Measurements from ENCODE around the gene OR7D2. TPM values are rescaled to one million over a fixed set of nuclear protein-coding genes. Genes with fewer than 3 reads are reported as not detected.

Gene OR7D2
- total RNA-seq, 1 experiment from 2014 or later, result 0.07 TPM

DNA sequence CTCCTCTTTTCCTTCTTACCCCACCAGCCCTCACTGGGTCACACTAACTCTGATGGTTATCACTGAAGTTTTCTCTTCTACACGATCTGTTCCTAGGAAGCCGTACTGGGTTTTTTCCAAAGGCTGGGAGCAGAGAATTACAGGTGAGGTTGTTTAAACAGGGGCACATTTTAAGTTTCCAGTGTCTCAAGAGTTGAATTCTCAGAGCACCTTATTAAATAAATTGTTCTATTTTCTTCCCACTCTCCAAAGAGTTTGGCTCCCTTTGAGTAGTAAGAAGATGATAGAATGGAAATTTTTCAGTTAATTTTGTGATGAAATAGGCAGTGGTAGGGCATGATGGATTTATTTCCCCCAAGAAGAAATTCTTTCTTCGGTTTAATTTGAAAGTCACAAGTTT, 40.7 kb downstream of the OR7D2 start, which contains the start of gene OR7D4:
Gene OR7D4, minus strand, starts transcription at position 101 of the 400 bp plus-strand sequence. CDS start 4,752 bp downstream, outside the sequence.
- H2AFZ ChIP-seq (ENCODE audit: low read depth, low read length, poor library complexity, severe bottlenecking), result no peak within 1 kb of the TSS
- H3K9me2 ChIP-seq (ENCODE audit: insufficient read depth), result no peaks in the 10 kb centered on the region
- RAD21 ChIA-PET (ENCODE audit: low non-redundant PET in 1 of 2, low total read pairs in 2 of 2, uncharacterized antibody in 2 of 2, unreplicated experiment in 2 of 2), result no interaction called here
- no peak within 1 kb of the TSS for H3K4me2 ChIP-seq (ENCODE audit: low read length)
- POLR2A ChIA-PET, result no interaction called here
- H3K4me3 ChIP-seq (replicated peaks in 1 of 2; ENCODE audit: low read depth in 1 of 2, low read length in 2 of 2), result no peak within 1 kb of the TSS
- CTCF ChIA-PET, result no interaction called here
- no peaks in the 10 kb centered on the region for H3K36me3 ChIP-seq (ENCODE audit: control insufficient read depth in 1 of 2, insufficient read depth in 2 of 2, low read length in 2 of 2)
- TF ChIP-seq EZH2phosphoT487 (IDR thresholded peaks at IDR 0.05; ENCODE audit: borderline replicate concordance) (no peak), ZNF274 (IDR thresholded peaks at IDR 0.05; ENCODE audit: low read depth, low read length) (no peak), TCF7L2 (IDR thresholded peaks at IDR 0.05; ENCODE audit: borderline replicate concordance, extremely low read depth, insufficient read depth, insufficient read length) (no peak), REST (IDR thresholded peaks at IDR 0.05; ENCODE audit: low read depth) (no peak), SP1 (IDR thresholded peaks at IDR 0.05; ENCODE audit: low read depth) (no peak), ELF1 (IDR thresholded peaks at IDR 0.05; ENCODE audit: borderline replicate concordance, low read depth) (no peak), CEBPB (IDR thresholded peaks at IDR 0.05; ENCODE audit: low read depth) (no peak), CTCF (IDR thresholded peaks at IDR 0.05 in 2 of 3, conservative IDR thresholded peaks at IDR 0.05 in 1 of 3; ENCODE audit: borderline replicate concordance in 1 of 3, insufficient read depth in 1 of 3, low read depth in 2 of 3, low read length in 2 of 3) (no peak), MAX (IDR thresholded peaks at IDR 0.05) (no peak), ZFX (IDR thresholded peaks at IDR 0.05) (no peak), SIN3A (IDR thresholded peaks at IDR 0.05; ENCODE audit: low read depth) (no peak), EGR1 (IDR thresholded peaks at IDR 0.05; ENCODE audit: low read depth) (no peak), POLR2A (IDR thresholded peaks at IDR 0.05; ENCODE audit: borderline replicate concordance, extremely low read depth, insufficient read depth, insufficient read length) (no peak), JUND (IDR thresholded peaks at IDR 0.05) (no peak), RAD21 (IDR thresholded peaks at IDR 0.05; ENCODE audit: low read depth) (no peak)
- TF ChIP-seq, protein P1, sequence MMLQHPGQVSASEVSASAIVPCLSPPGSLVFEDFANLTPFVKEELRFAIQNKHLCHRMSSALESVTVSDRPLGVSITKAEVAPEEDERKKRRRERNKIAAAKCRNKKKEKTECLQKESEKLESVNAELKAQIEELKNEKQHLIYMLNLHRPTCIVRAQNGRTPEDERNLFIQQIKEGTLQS (IDR thresholded peaks at IDR 0.05), result no peak
- intact Hi-C loops (cut with micrococcal nuclease), result no loop called here
- no peaks in the 10 kb centered on the region for H3K9me3 ChIP-seq (ENCODE audit: control insufficient read depth in 1 of 2, insufficient read depth in 1 of 2, low read depth in 1 of 2, low read length in 2 of 2)
- H4K20me1 ChIP-seq (ENCODE audit: insufficient read depth), result no peaks in the 10 kb centered on the region
- DNase-seq (ENCODE audit: low read depth, low spot score), result no peak
- no peak within 1 kb of the TSS for H3K27ac ChIP-seq (ENCODE audit: low read depth, low read length)
- BruUV-seq (replicated peaks), result no TSS peak
- no peak within 1 kb of the TSS for H3K9ac ChIP-seq (ENCODE audit: low read length)
- no peaks in the 10 kb centered on the region for H3K79me2 ChIP-seq (ENCODE audit: insufficient read depth, low read length)
- no peak for ATAC-seq
- H3K27me3 ChIP-seq (ENCODE audit: insufficient read depth, low read length), result no peaks in the 10 kb centered on the region
- no peaks in the 10 kb centered on the region for H3K4me1 ChIP-seq (ENCODE audit: control insufficient read depth in 1 of 2, insufficient read depth in 2 of 2, low read length in 2 of 2)

Measured in HCT116 (cell line).